ENCODE measurements around the gene IMPDH2.

The IMPDH2 gene

GRCh38 chr3:49023775-49024174 lies 5.4 kb downstream of the IMPDH2 start:
- no peak overlapping the region for H3K4me3 ChIP-seq (ENCODE audit: low read depth, low read length)
- DNase-seq (ENCODE audit: low read depth): no peak
- TF ChIP-seq CTCF (IDR thresholded peaks at IDR 0.05; ENCODE audit: low read depth, low read length, missing control alignments): no peak
- in situ Hi-C loops (cut with HindIII; ENCODE audit: low sequenced_read_pairs): no loop called here

- peak overlapping the region; percentile 88 for H3K4me3 ChIP-seq (ENCODE audit: low read depth, low read length)
- in situ Hi-C loops (cut with HindIII; ENCODE audit: low sequenced_read_pairs): no loop called here
- TF ChIP-seq CTCF (IDR thresholded peaks at IDR 0.05; ENCODE audit: low read depth, low read length, missing control alignments): no peak
- no peak for DNase-seq (ENCODE audit: low read depth)
Measured at GRCh38 chr3:49022688-49023171, 6.5 kb downstream of the IMPDH2 start.

GRCh38 chr3:49021813-49022687 lies 7.1 kb downstream of the IMPDH2 start, which contains the start of gene NDUFAF3:
TSS of gene NDUFAF3 (plus strand) at chr3:49022121. CDS start at chr3:49022145, 24 bp downstream.
- peak within 1 kb of the TSS; percentile 88 for H3K4me3 ChIP-seq (ENCODE audit: low read depth, low read length)

GRCh38 chr3:49021213-49021812 lies 7.9 kb downstream of the IMPDH2 start:
- no peak for TF ChIP-seq CTCF (IDR thresholded peaks at IDR 0.05; ENCODE audit: low read depth, low read length, missing control alignments)
- H3K4me3 ChIP-seq (ENCODE audit: low read depth, low read length): peak overlapping the region; percentile 88
- in situ Hi-C loops (cut with HindIII; ENCODE audit: low sequenced_read_pairs): no loop called here
- DNase-seq (ENCODE audit: low read depth): peak; percentile 91

More at GRCh38 chr3:49021813-49022687, 7.1 kb downstream of the IMPDH2 start, which contains the start of gene NDUFAF3:
- peak; percentile 81 for DNase-seq (ENCODE audit: low read depth)
- in situ Hi-C loops (cut with HindIII; ENCODE audit: low sequenced_read_pairs): no loop called here
- peak; percentile 87 for TF ChIP-seq CTCF (IDR thresholded peaks at IDR 0.05; ENCODE audit: low read depth, low read length, missing control alignments)

GRCh38 chr3:49020330-49021212 lies 8.6 kb downstream of the IMPDH2 start:
- no peak for TF ChIP-seq CTCF (IDR thresholded peaks at IDR 0.05; ENCODE audit: low read depth, low read length, missing control alignments)
- peak overlapping the region; percentile 88 for H3K4me3 ChIP-seq (ENCODE audit: low read depth, low read length)
- DNase-seq (ENCODE audit: low read depth): no peak
- in situ Hi-C loops (cut with HindIII; ENCODE audit: low sequenced_read_pairs): no loop called here

GRCh38 chr3:49019941-49020329 lies 9.3 kb downstream of the IMPDH2 start:
- DNase-seq (ENCODE audit: low read depth): no peak
- in situ Hi-C loops (cut with HindIII; ENCODE audit: low sequenced_read_pairs): no loop called here
- peak overlapping the region; percentile 88 for H3K4me3 ChIP-seq (ENCODE audit: low read depth, low read length)
- TF ChIP-seq CTCF (IDR thresholded peaks at IDR 0.05; ENCODE audit: low read depth, low read length, missing control alignments): no peak
